Body of pancreas (tissue), 4 donors: ENCODE measurements around the gene ZNF655. TPM values are rescaled to one million over a fixed set of nuclear protein-coding genes. Genes with fewer than 3 reads are reported as not detected.

ENCODE experiments used
- ATAC-seq: fragments of 150-250 bp; one replicate; pipeline ENCODE4 v1.9.1; 2016
- DNase-seq, 4 donors: peaks; one replicate each; pipeline ENCODE4 v3.0.0-alpha.2; 2019
- H3K27ac ChIP-seq, 4 donors: fragments of 200-600 bp; sonication (generic); 1 replicate in 3 of 4; 2 replicates in 1 of 4; pipeline versions ENCODE4 v1.5.1 to v1.6.1; 2016 to 2019; ENCODE audit warnings: mild to moderate bottlenecking in 1 of 4, mixed read lengths in 1 of 4, moderate library complexity in 1 of 4
- H3K27me3 ChIP-seq, 2 donors: fragments of 200-600 bp; sonication (generic); one replicate each; pipeline ENCODE4 v1.6.0; 2016; ENCODE audit warnings: mild to moderate bottlenecking in 1 of 2
- H3K36me3 ChIP-seq, 2 donors: fragments of 200-600 bp; sonication (generic); replicated peaks in 1 of 2; 2 replicates each; pipeline ENCODE4 v1.5.1; 2016; ENCODE audit warnings: low read depth in 2 of 2; ENCODE audit not compliant: insufficient read depth in 1 of 2
- H3K4me1 ChIP-seq: fragments of 200-600 bp; sonication (generic); one replicate; pipeline ENCODE4 v1.6.0; 2016
- H3K4me3 ChIP-seq, 2 donors: fragments of 200-600 bp; sonication (generic); 1 replicate in 1 of 2; 2 replicates in 1 of 2; pipeline ENCODE4 v1.5.1; 2016 to 2019
- H3K9me3 ChIP-seq, 3 donors: fragments of 200-600 bp; sonication (generic); 1 replicate in 2 of 3; 2 replicates in 1 of 3; pipeline ENCODE4 v1.5.1; 2016
- POLR2A ChIP-seq, 3 donors: fragments of 450-650 bp; IDR thresholded peaks; one replicate each; pipeline ENCODE4 v1.6.1; 2016; ENCODE audit warnings: antibody characterized with exemption in 3 of 3, mild to moderate bottlenecking in 2 of 3
- WGBS, 2 donors: methylation state at CpG; one replicate each; pipeline ENCODE4 v1.1.5; 2017; 5-methylcytosine and 5-hydroxymethylcytosine counted together
- intact Hi-C: fragments of 100-400 bp; cut with DNase I; formaldehyde crosslinking; loops from one replicate; pipeline ENCODE4 v1.15.1; 2023
- total RNA-seq, 2 donors: library from RNA; depleted of rRNA; stranded (reverse); fragments of >200 nt; gene quantifications; one replicate each; pipeline ENCODE4 v1.1.0, GENCODE V29; 2016
- TF ChIP-seq, protein P1 (sequence below), 7 experiments: fragments of 450-650 bp in 4 of 7; fragments of 200-600 bp in 3 of 7; sonication (generic) in 3 of 7; IDR thresholded peaks; one replicate each; pipeline ENCODE4 v1.5.1; 2016 to 2019; ENCODE audit warnings: antibody characterized with exemption in 7 of 7

Gene ZNF655
- total RNA-seq, 2 donors from 2014 or later = 73.5 to 86.4 TPM

DNA sequence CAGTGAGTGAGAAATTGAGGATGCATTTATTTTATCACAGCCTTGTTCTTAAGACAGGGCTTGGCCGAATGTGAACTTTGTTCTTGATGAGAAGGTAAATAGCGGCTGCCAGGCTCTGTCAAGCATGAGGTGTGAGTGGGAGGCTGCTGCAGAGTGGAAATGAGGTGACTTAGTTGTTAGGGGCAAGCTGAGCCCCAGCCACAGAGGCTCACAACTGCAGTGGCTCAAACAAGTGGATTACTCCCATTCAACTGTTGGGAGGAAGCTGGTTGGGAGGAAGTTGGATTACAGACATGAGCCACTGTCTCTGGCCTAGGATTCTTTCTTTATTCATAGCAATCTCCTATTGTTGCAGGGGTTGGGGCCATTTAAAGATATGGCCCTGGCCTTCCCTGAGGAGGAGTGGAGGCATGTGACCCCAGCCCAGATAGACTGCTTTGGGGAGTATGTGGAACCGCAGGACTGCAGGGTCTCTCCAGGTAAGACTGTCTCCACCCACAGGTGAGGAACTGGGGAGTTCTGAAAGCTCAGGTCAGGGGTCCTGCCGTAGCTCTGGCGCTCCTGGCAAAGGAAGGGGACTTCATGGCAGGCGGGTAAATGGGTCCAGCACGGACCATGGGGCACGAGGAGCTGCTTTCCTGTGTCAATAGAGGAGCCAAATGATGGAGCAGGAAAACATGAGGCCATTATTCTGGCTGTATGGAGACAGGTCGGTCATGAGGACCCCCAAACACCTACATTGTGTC is 65.4 kb downstream of the ZNF655 start:
- WGBS, 2 donors = 76 to 85% methylated on average over 7 to 9 of the region's 9 CpGs
- ATAC-seq = no peak
- peaks cover 8 to 67% of the 10 kb centered on the region in 2 donors for H3K36me3 ChIP-seq
- H3K4me1 ChIP-seq = no peaks in the 10 kb centered on the region
- no peaks in the 10 kb centered on the region for H3K27me3 ChIP-seq
- intact Hi-C loops = no loop called here
- no peak for TF ChIP-seq POLR2A (IDR thresholded peaks at IDR 0.05)
- TF ChIP-seq, protein P1, sequence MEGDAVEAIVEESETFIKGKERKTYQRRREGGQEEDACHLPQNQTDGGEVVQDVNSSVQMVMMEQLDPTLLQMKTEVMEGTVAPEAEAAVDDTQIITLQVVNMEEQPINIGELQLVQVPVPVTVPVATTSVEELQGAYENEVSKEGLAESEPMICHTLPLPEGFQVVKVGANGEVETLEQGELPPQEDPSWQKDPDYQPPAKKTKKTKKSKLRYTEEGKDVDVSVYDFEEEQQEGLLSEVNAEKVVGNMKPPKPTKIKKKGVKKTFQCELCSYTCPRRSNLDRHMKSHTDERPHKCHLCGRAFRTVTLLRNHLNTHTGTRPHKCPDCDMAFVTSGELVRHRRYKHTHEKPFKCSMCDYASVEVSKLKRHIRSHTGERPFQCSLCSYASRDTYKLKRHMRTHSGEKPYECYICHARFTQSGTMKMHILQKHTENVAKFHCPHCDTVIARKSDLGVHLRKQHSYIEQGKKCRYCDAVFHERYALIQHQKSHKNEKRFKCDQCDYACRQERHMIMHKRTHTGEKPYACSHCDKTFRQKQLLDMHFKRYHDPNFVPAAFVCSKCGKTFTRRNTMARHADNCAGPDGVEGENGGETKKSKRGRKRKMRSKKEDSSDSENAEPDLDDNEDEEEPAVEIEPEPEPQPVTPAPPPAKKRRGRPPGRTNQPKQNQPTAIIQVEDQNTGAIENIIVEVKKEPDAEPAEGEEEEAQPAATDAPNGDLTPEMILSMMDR (IDR thresholded peaks at IDR 0.05) = no peak
- H3K4me3 ChIP-seq = no peak overlapping the region
- DNase-seq = no peak
- H3K27ac ChIP-seq = no peak overlapping the region
- no peaks in the 10 kb centered on the region for H3K9me3 ChIP-seq

DNA sequence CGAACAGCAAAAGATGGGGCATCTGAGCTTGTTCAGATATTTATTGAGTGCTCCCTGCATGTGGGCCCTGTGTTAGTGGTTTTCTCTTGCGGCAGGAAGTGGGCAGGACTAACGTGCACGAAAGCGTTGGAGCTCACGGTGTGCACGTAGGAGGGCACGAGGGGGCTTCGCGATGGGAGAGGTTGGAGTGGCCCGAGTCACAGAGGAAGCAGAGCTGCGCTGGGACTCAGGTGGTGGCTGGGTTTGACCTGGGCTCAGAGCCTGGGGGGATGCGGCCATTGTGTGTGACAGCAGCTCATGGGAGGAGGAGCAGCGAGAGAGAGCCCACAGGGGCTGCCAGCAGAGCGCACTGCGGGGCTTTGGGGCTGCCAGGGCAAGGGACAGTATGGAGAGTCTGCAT is 66.0 kb downstream of the ZNF655 start:
- WGBS, 2 donors = 85 to 93% methylated on average over 16 of the region's 16 CpGs
- DNase-seq (peak in 1 of 4 donors; percentile 17), ATAC-seq (no peak)
- Histone ChIP-seq H3K27me3 (no peaks in the 10 kb centered on the region), H3K9me3 (no peaks in the 10 kb centered on the region), H3K36me3 (peaks cover 2 to 65% of the 10 kb centered on the region in 2 donors), H3K4me1 (no peaks in the 10 kb centered on the region), H3K27ac (no peak overlapping the region), H3K4me3 (no peak overlapping the region)
- TF ChIP-seq, protein P1 (IDR thresholded peaks at IDR 0.05) = no peak
- TF ChIP-seq POLR2A (IDR thresholded peaks at IDR 0.05) = no peak
- intact Hi-C loops = no loop called here

- DNase-seq = no peak
- TF ChIP-seq, protein P1 (IDR thresholded peaks at IDR 0.05) = no peak
- TF ChIP-seq POLR2A (IDR thresholded peaks at IDR 0.05) = no peak
- intact Hi-C loops = loop anchor here (5.0 kb wide), 1 partner anchor 212 kb away; no protein-coding TSS in a partner anchor
- WGBS, 2 donors = 78 to 85% methylated on average over 5 of the region's 5 CpGs
- Histone ChIP-seq H3K4me1 (no peaks in the 10 kb centered on the region), H3K27ac (no peak overlapping the region), H3K4me3 (no peak overlapping the region), H3K36me3 (peaks cover 0 to 66% of the 10 kb centered on the region in 2 donors), H3K9me3 (no peaks in the 10 kb centered on the region), H3K27me3 (no peaks in the 10 kb centered on the region)
- no peak for ATAC-seq
These were observed 66.9 kb downstream of the ZNF655 start for GRCh38 chr7:99625321-99625720.

DNA sequence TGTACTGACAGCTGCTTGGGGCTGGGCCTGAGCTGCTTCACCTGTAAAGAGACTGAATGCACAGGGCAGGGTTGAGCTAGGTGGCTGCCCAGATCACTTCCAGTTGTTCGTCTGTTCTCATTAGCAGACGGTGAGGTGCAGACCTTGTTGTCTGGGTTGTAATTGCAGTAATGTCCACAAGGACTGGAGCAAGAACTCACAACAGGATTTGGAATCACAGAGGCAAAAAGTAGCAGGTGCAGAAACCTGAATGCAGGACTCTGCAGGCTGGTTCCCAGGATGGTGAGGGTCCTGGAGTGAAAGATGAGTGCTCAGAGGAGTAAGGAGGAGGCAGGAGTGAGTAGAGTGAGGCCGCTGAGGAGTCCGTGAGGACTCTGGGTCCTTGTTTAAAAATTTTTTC is 67.5 kb downstream of the ZNF655 start:
- DNase-seq (no peak), ATAC-seq (no peak)
- Histone ChIP-seq H3K36me3 (peaks cover 0 to 62% of the 10 kb centered on the region in 2 donors), H3K9me3 (no peaks in the 10 kb centered on the region), H3K4me1 (no peaks in the 10 kb centered on the region), H3K4me3 (no peak overlapping the region), H3K27ac (no peak overlapping the region), H3K27me3 (no peaks in the 10 kb centered on the region)
- 91 to 93% methylated on average over 4 of the region's 4 CpGs for WGBS, 2 donors
- TF ChIP-seq, protein P1 (IDR thresholded peaks at IDR 0.05) = no peak
- TF ChIP-seq POLR2A (IDR thresholded peaks at IDR 0.05) = no peak
- intact Hi-C loops = loop anchor here (5.0 kb wide), 1 partner anchor 211 kb away; no protein-coding TSS in a partner anchor

Other genes with a start within 250 kb of the ZNF655 start
- gene ARPC1A, start 232.7 kb upstream of the ZNF655 start, total RNA-seq = 100 to 1,000 TPM in 1 of 2 donors, 10 to 100 TPM in 1; 63.0 to 106 TPM
- 100 to 1,000 TPM in 1 of 2 donors, 10 to 100 TPM in 1; 60.0 to 131 TPM for gene ARPC1B, start 183.9 kb upstream of the ZNF655 start, total RNA-seq
- 10 to 100 TPM; 22.7 to 52.4 TPM for gene PDAP1, start 150.0 kb upstream of the ZNF655 start, total RNA-seq
- gene BUD31, start 149.7 kb upstream of the ZNF655 start, total RNA-seq = 10 to 100 TPM; 29.6 to 31.6 TPM
- gene PTCD1, start 119.8 kb upstream of the ZNF655 start, total RNA-seq = 1 to 10 TPM; 1.6 to 3.4 TPM
- 10 to 100 TPM; 24.4 to 31.1 TPM for gene CPSF4, start 119.7 kb upstream of the ZNF655 start, total RNA-seq
- gene ATP5MF, start 92.5 kb upstream of the ZNF655 start, total RNA-seq = 100 to 1,000 TPM in 1 of 2 donors, 10 to 100 TPM in 1; 98.6 to 259 TPM
- gene ZNF789, start 85.8 kb upstream of the ZNF655 start, total RNA-seq = 10 to 100 TPM in 1 of 2 donors, 1 to 10 TPM in 1; 5.4 to 22.7 TPM
- 10 to 100 TPM; 18.7 to 21.4 TPM for gene ZNF394, start 58.4 kb upstream of the ZNF655 start, total RNA-seq
- 1 to 10 TPM; 3.3 to 4.7 TPM for gene ZKSCAN5, start 54.0 kb upstream of the ZNF655 start, total RNA-seq
- 1 to 10 TPM; 3.9 to 7.3 TPM for gene FAM200A, start 6.5 kb upstream of the ZNF655 start, total RNA-seq
- under 1 TPM in 1 of 2 donors, not detected in 1; 0.52 TPM for gene TMEM225B, start 39.6 kb downstream of the ZNF655 start, total RNA-seq
- gene ZSCAN25, start 58.3 kb downstream of the ZNF655 start, total RNA-seq = 10 to 100 TPM; 12.7 to 25.7 TPM
- gene CYP3A5, start 121.4 kb downstream of the ZNF655 start, total RNA-seq = 100 to 1,000 TPM; 170 to 358 TPM
- 1 to 10 TPM in 1 of 2 donors, not detected in 1; 1.3 TPM for gene CYP3A7, start 176.6 kb downstream of the ZNF655 start, total RNA-seq
- 100 to 1,000 TPM in 1 of 2 donors, under 1 TPM in 1; 0.99 to 267 TPM for gene CYP3A4, start 225.5 kb downstream of the ZNF655 start, total RNA-seq